ENCODE results near the gene CYTH1.
"Not testable (repeated sequence)": the region's sequence is repeated elsewhere in the genome, so short reads cannot be mapped to it uniquely, and the experiment has no call there.

DNA sequence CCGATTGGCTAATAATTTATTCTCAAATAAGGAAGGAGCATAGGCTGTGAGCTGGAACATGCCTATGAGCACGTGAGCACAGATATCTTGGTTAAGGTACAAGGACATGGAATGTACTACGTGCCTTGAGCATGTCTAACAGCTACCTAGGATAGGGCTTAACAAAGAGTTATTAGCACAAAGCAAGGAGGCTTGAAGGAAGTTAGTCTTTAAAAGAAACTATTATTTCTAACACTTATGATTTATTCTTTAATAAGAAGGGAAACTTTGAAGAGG is 110.4 kb downstream of the CYTH1 start:
- TF ChIP-seq, protein P1, sequence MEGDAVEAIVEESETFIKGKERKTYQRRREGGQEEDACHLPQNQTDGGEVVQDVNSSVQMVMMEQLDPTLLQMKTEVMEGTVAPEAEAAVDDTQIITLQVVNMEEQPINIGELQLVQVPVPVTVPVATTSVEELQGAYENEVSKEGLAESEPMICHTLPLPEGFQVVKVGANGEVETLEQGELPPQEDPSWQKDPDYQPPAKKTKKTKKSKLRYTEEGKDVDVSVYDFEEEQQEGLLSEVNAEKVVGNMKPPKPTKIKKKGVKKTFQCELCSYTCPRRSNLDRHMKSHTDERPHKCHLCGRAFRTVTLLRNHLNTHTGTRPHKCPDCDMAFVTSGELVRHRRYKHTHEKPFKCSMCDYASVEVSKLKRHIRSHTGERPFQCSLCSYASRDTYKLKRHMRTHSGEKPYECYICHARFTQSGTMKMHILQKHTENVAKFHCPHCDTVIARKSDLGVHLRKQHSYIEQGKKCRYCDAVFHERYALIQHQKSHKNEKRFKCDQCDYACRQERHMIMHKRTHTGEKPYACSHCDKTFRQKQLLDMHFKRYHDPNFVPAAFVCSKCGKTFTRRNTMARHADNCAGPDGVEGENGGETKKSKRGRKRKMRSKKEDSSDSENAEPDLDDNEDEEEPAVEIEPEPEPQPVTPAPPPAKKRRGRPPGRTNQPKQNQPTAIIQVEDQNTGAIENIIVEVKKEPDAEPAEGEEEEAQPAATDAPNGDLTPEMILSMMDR (IDR thresholded peaks at IDR 0.05; ENCODE audit: borderline replicate concordance, extremely low read depth, low read length, poor library complexity, severe bottlenecking) = not testable (repeated sequence)
- TF ChIP-seq EZH2 (IDR thresholded peaks at IDR 0.05; ENCODE audit: borderline replicate concordance, low read depth, low read length, severe bottlenecking) = not testable (repeated sequence)

Measured in DND-41 (cell line).